ENCODE results near the gene TWF2. TPM values are rescaled to one million over a fixed set of nuclear protein-coding genes. Genes with fewer than 3 reads are reported as not detected.

Gene TWF2
- total and polyA plus RNA-seq, 2 of the 13 experiments (the other 11 are each of a cell fraction or from before 2014, with no cell fraction given): 45.5 to 108 TPM

DNA sequence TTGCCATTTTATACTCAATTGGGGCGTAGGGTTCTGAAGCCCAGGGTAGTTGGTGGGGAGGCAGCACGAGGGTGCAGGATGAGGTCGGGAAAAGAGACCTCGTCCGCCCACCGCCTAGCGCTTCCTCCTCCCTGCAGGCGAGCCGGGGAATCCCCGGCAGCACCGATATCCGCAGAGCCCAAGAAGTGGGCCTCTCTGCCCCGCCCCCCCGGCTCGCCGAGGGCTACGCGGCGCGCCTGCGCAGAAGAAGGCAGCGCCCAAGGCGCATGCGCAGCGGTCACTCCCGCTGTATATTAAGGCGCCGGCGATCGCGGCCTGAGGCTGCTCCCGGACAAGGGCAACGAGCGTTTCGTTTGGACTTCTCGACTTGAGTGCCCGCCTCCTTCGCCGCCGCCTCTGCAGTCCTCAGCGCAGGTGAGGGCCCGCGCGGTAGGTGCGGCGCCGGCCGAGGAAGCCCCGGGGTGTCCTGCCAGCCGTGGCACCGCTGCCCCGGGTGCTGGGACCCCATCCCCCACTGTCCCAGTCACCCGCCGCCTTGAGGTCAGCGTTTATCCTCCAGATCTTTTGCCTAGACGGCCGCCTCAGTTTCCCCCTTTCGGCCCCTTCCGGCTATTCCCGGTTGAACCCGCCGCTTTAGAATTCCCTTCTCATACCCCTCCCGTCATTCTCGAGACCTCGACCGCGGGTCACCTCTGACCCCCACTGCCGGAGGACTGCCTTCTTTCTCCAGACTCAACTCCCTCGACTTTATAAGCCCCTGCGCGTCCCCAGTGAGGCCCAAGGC lies 40.9 kb downstream of the TWF2 start, which contains the start of gene ALAS1 (continued):
- TF ChIP-seq ZSCAN22 (CRISPR knock-in tag; IDR thresholded peaks at IDR 0.05) (no peak), GFI1 (CRISPR knock-in tag; IDR thresholded peaks at IDR 0.05; ENCODE audit: borderline replicate concordance) (no peak), ZFP90 (CRISPR knock-in tag; IDR thresholded peaks at IDR 0.05; ENCODE audit: borderline replicate concordance) (no peak), SRSF1 (optimal IDR thresholded peaks at IDR 0.05; ENCODE audit: low read depth, low read length) (peak; percentile 46), ZNF841 (CRISPR knock-in tag; IDR thresholded peaks at IDR 0.05; ENCODE audit: borderline replicate concordance) (no peak), SIX4 (CRISPR knock-in tag; IDR thresholded peaks at IDR 0.05) (no peak), SOX6 (IDR thresholded peaks at IDR 0.05) (no peak), SOX6 (CRISPR knock-in tag; IDR thresholded peaks at IDR 0.05) (no peak; the same call in 1 of the 2 replicates), KDM5A (IDR thresholded peaks at IDR 0.05; ENCODE audit: borderline replicate concordance, low read length) (peak; percentile 59; the same call in 1 of the 2 replicates), KDM2A (CRISPR knock-in tag; IDR thresholded peaks at IDR 0.05; ENCODE audit: borderline replicate concordance, low read depth) (peak; percentile 91), TFE3 (CRISPR knock-in tag; IDR thresholded peaks at IDR 0.05) (peak; percentile 44; the same call in 1 of the 2 replicates), ZNF280D (CRISPR knock-in tag; IDR thresholded peaks at IDR 0.05) (0 out of 2 replicates have a peak, but pooled peaks have one; percentile 41), PHF8 (CRISPR knock-in tag; IDR thresholded peaks at IDR 0.05) (peak; percentile 89), ZNF513 (CRISPR knock-in tag; conservative IDR thresholded peaks at IDR 0.05) (no peak), ZNF577 (CRISPR knock-in tag; IDR thresholded peaks at IDR 0.05; ENCODE audit: borderline replicate concordance, low read depth) (no peak), SNAI1 (CRISPR knock-in tag; IDR thresholded peaks at IDR 0.05; ENCODE audit: borderline replicate concordance) (peak; percentile 76; the same call in 1 of the 2 replicates), PHF20 (CRISPR knock-in tag; IDR thresholded peaks at IDR 0.05) (peak; percentile 59; the same call in 1 of the 2 replicates), ZNF788 (CRISPR knock-in tag; IDR thresholded peaks at IDR 0.05; ENCODE audit: borderline replicate concordance) (peak; percentile 56; the same call in 1 of the 2 replicates), EED (CRISPR knock-in tag; IDR thresholded peaks at IDR 0.05) (0 out of 2 replicates have a peak, but pooled peaks have one; percentile 25), TBL1XR1 (IDR thresholded peaks at IDR 0.05; ENCODE audit: borderline replicate concordance, low read length, partially characterized antibody) (no peak), ZNF564 (CRISPR knock-in tag; IDR thresholded peaks at IDR 0.05) (no peak), DMAP1 (CRISPR knock-in tag; IDR thresholded peaks at IDR 0.05) (peak; percentile 40; the same call in 1 of the 2 replicates), SKI (IDR thresholded peaks at IDR 0.05; ENCODE audit: partially characterized antibody) (peak; percentile 8), POLR2G (IDR thresholded peaks at IDR 0.05; ENCODE audit: low read depth, low read length) (peak; percentile 94), ZNF225 (CRISPR knock-in tag; IDR thresholded peaks at IDR 0.05) (no peak)
